Esophagus muscularis mucosa (tissue), 4 donors: ENCODE data around the gene MLLT3. TPM values are rescaled to one million over a fixed set of nuclear protein-coding genes. Genes with fewer than 3 reads are reported as not detected.

Source experiments
- DNase-seq: peaks from one replicate; pipeline ENCODE4 v3.0.0-alpha.2; 2017; ENCODE audit errors: extremely low spot score
- H3K27ac ChIP-seq, 4 donors: fragments of 200-600 bp; sonication (generic); replicated peaks in 1 of 4; 1 replicate in 3 of 4; 2 replicates in 1 of 4; pipeline ENCODE4 v1.5.1; 2016 to 2019; ENCODE audit warnings: mild to moderate bottlenecking in 1 of 4
- H3K27me3 ChIP-seq, 4 donors: fragments of 200-600 bp; sonication (generic); one replicate each; pipeline versions ENCODE4 v1.5.1 to v1.6.0; 2016 to 2019
- H3K36me3 ChIP-seq, 4 donors: fragments of 200-600 bp; sonication (generic); one replicate each; pipeline ENCODE4 v1.5.1; 2016 to 2019
- H3K4me1 ChIP-seq, 4 donors: fragments of 200-600 bp; sonication (generic); one replicate each; pipeline ENCODE4 v1.5.1; 2016 to 2019
- H3K4me3 ChIP-seq, 4 donors: fragments of 200-600 bp; sonication (generic); 1 replicate in 2 of 4; 2 replicates in 2 of 4; pipeline ENCODE4 v1.5.1; 2016 to 2019; ENCODE audit warnings: mild to moderate bottlenecking in 4 of 4, moderate library complexity in 1 of 4
- H3K9me3 ChIP-seq, 4 donors: fragments of 200-600 bp; sonication (generic); 1 replicate in 3 of 4; 2 replicates in 1 of 4; pipeline ENCODE4 v1.5.1; 2016 to 2019
- EP300 ChIP-seq: sonication (generic); formaldehyde crosslinking; IDR thresholded peaks from one replicate; pipeline ENCODE4 v1.6.1; 2017; ENCODE audit warnings: antibody characterized with exemption
- POLR2A ChIP-seq: fragments of 450-650 bp; IDR thresholded peaks from one replicate; pipeline ENCODE4 v1.6.1; 2017; ENCODE audit warnings: antibody characterized with exemption, moderate library complexity, mild to moderate bottlenecking, low read depth
- POLR2AphosphoS5 ChIP-seq, 2 donors: sonication (generic); formaldehyde crosslinking; IDR thresholded peaks; one replicate each; pipeline ENCODE4 v1.6.1; 2017; ENCODE audit warnings: antibody characterized with exemption in 2 of 2
- WGBS: methylation state at CpG from one replicate; pipeline ENCODE4 v1.1.5; 2018; 5-methylcytosine and 5-hydroxymethylcytosine counted together
- intact Hi-C: fragments of 100-400 bp; cut with DNase I; formaldehyde crosslinking; loops from one replicate; pipeline ENCODE4 v1.15.1; 2023
- total RNA-seq, 4 donors: library from RNA; depleted of rRNA; stranded (reverse); fragments of >200 nt; gene quantifications; one replicate each; pipeline versions ENCODE4 v1.1.0 to v1.2.1, GENCODE V29; 2016
- TF ChIP-seq, protein P1 (sequence below), 3 experiments: fragments of 200-600 bp in 2 of 3; fragments of 450-650 bp in 1 of 3; sonication (generic) in 2 of 3; IDR thresholded peaks; one replicate each; pipeline ENCODE4 v1.5.1; 2017 to 2019; ENCODE audit warnings: antibody characterized with exemption in 3 of 3, mild to moderate bottlenecking in 2 of 3, moderate library complexity in 1 of 3

The MLLT3 gene
- total RNA-seq, 4 donors from 2014 or later: 14.1 to 30.7 (median 18.0) TPM

DNA sequence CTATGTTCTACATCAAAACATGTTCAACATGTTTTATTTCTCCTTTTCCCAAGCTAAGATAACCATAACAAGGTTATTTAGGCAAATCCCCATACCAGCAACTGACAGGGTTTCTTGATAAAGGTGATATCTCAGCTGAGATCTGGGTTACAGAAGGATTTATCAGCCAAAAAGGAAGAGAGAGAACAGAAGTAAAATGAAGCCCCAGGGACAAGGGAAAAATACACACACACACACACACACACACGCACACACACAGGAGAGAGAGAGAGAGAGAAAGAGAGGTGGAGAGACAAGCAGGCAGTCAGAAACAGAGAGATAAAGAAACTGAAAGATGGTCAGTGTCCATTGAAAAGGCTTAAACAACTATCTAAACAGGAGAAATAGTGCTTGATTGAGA is 19.7 kb upstream of the MLLT3 start:
- WGBS: 72% methylated on average over 1 of the region's 1 CpG

GRCh38 chr9:20640331-20641187 is 18.3 kb upstream of the MLLT3 start:
- DNase-seq: no peak
- Histone ChIP-seq H3K27me3 (no peaks in the 10 kb centered on the region), H3K27ac (no peak overlapping the region), H3K4me3 (no peak overlapping the region), H3K4me1 (peaks cover 0 to 5% (median 0%) of the 10 kb centered on the region in 4 donors), H3K36me3 (no peaks in the 10 kb centered on the region), H3K9me3 (no peaks in the 10 kb centered on the region)
- TF ChIP-seq POLR2A (no peak), EP300 (no peak), POLR2AphosphoS5 (IDR thresholded peaks at IDR 0.05) (no peak)
- TF ChIP-seq, protein P1, sequence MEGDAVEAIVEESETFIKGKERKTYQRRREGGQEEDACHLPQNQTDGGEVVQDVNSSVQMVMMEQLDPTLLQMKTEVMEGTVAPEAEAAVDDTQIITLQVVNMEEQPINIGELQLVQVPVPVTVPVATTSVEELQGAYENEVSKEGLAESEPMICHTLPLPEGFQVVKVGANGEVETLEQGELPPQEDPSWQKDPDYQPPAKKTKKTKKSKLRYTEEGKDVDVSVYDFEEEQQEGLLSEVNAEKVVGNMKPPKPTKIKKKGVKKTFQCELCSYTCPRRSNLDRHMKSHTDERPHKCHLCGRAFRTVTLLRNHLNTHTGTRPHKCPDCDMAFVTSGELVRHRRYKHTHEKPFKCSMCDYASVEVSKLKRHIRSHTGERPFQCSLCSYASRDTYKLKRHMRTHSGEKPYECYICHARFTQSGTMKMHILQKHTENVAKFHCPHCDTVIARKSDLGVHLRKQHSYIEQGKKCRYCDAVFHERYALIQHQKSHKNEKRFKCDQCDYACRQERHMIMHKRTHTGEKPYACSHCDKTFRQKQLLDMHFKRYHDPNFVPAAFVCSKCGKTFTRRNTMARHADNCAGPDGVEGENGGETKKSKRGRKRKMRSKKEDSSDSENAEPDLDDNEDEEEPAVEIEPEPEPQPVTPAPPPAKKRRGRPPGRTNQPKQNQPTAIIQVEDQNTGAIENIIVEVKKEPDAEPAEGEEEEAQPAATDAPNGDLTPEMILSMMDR (IDR thresholded peaks at IDR 0.05): no peak
- intact Hi-C loops: no loop called here
- 75% methylated on average over 7 of the region's 7 CpGs for WGBS

More for the DNA sequence above, 19.7 kb upstream of the MLLT3 start:
- Histone ChIP-seq H3K4me3 (no peak overlapping the region), H3K36me3 (no peaks in the 10 kb centered on the region), H3K27ac (no peak overlapping the region), H3K4me1 (peaks cover 0 to 10% (median 3%) of the 10 kb centered on the region in 4 donors), H3K27me3 (no peaks in the 10 kb centered on the region), H3K9me3 (no peaks in the 10 kb centered on the region)
- TF ChIP-seq EP300: no peak
- TF ChIP-seq, protein P1 (IDR thresholded peaks at IDR 0.05): no peak
- no peak for TF ChIP-seq POLR2A
- TF ChIP-seq POLR2AphosphoS5 (IDR thresholded peaks at IDR 0.05): no peak
- DNase-seq: no peak
- intact Hi-C loops: no loop called here

- no peak overlapping the region for H3K27ac ChIP-seq
- no peak for TF ChIP-seq POLR2AphosphoS5 (IDR thresholded peaks at IDR 0.05)
- TF ChIP-seq POLR2A: no peak
- no peak for TF ChIP-seq EP300
- TF ChIP-seq, protein P1 (IDR thresholded peaks at IDR 0.05): no peak
- H3K27me3 ChIP-seq: no peaks in the 10 kb centered on the region
- DNase-seq: no peak
- H3K36me3 ChIP-seq: no peaks in the 10 kb centered on the region
- no peaks in the 10 kb centered on the region for H3K9me3 ChIP-seq
- peaks cover 0 to 5% (median 0%) of the 10 kb centered on the region in 4 donors for H3K4me1 ChIP-seq
- no peak overlapping the region for H3K4me3 ChIP-seq
- WGBS: 81% methylated on average over 3 of the region's 3 CpGs
- intact Hi-C loops: no loop called here
Measured at GRCh38 chr9:20636888-20637440, 14.7 kb upstream of the MLLT3 start.

GRCh38 chr9:20634895-20635294 is 12.6 kb upstream of the MLLT3 start:
- intact Hi-C loops: no loop called here
- TF ChIP-seq EP300 (no peak), POLR2A (no peak), POLR2AphosphoS5 (IDR thresholded peaks at IDR 0.05) (no peak)
- TF ChIP-seq, protein P1 (IDR thresholded peaks at IDR 0.05): no peak
- no peaks in the 10 kb centered on the region for H3K4me1 ChIP-seq
- WGBS: 88% methylated on average over 4 of the region's 4 CpGs
- no peak for DNase-seq
- H3K9me3 ChIP-seq: no peaks in the 10 kb centered on the region
- no peak overlapping the region for H3K4me3 ChIP-seq
- no peak overlapping the region for H3K27ac ChIP-seq
- H3K36me3 ChIP-seq: no peaks in the 10 kb centered on the region
- H3K27me3 ChIP-seq: no peaks in the 10 kb centered on the region
